Stimulated activated effector memory CD8-positive, alpha-beta T cell treated with anti-CD3 and anti-CD28 coated beads, Interleukin-12 subunit alpha, Interleukin-12 subunit beta, amount 100 ng/mL, for 72 hours (primary cell): ENCODE measurements around the gene POLD3.
"Not testable (repeated sequence)": the region's sequence is repeated elsewhere in the genome, so short reads cannot be mapped to it uniquely, and the experiment has no call there.

Source experiments
- ATAC-seq: fragments of 150-1000 bp; cut with Tn5 transposase; 2 replicates; pipeline ENCODE4 v1.10.0; 2021
- DNase-seq, 2 donors: peaks; one replicate each; pipeline ENCODE4 v3.0.0; 2021 to 2022; ENCODE audit warnings: low spot score in 2 of 2
- H3K27ac Mint-ChIP-seq: one replicate; pipeline ENCODE4 v1.8.0; 2022; ENCODE audit warnings: mild to moderate bottlenecking, mixed read lengths
- H3K36me3 Mint-ChIP-seq: one replicate; pipeline ENCODE4 v1.8.0; 2022; ENCODE audit warnings: mild to moderate bottlenecking, mixed read lengths
- H3K4me1 Mint-ChIP-seq: one replicate; pipeline ENCODE4 v1.8.0; 2022; ENCODE audit warnings: mixed read lengths
- H3K4me3 Mint-ChIP-seq: one replicate; pipeline ENCODE4 v1.8.0; 2022; ENCODE audit warnings: mild to moderate bottlenecking, mixed read lengths
- H3K9me3 Mint-ChIP-seq: one replicate; pipeline ENCODE4 v1.8.0; 2022; ENCODE audit warnings: mixed read lengths

POLD3 gene

GRCh38 chr11:74642912-74643311 is 50.5 kb downstream of the POLD3 start:
- no peak overlapping the region for H3K27ac Mint-ChIP-seq
- peaks cover 49% of the 10 kb centered on the region for H3K36me3 Mint-ChIP-seq
- no peaks in the 10 kb centered on the region for H3K4me1 Mint-ChIP-seq
- no peak for DNase-seq
- H3K4me3 Mint-ChIP-seq = no peak overlapping the region
- no peak for ATAC-seq
- no peaks in the 10 kb centered on the region for H3K9me3 Mint-ChIP-seq

GRCh38 chr11:74644081-74644480 is 51.7 kb downstream of the POLD3 start:
- no peak overlapping the region for H3K27ac Mint-ChIP-seq
- no peaks in the 10 kb centered on the region for H3K9me3 Mint-ChIP-seq
- DNase-seq = no peak
- peaks cover 38% of the 10 kb centered on the region for H3K36me3 Mint-ChIP-seq
- ATAC-seq = no peak
- H3K4me1 Mint-ChIP-seq = no peaks in the 10 kb centered on the region
- no peak overlapping the region for H3K4me3 Mint-ChIP-seq

GRCh38 chr11:74646215-74646614 is 53.8 kb downstream of the POLD3 start:
- ATAC-seq (no peak), DNase-seq (no peak)
- H3K4me1 Mint-ChIP-seq = no peaks in the 10 kb centered on the region
- H3K4me3 Mint-ChIP-seq = no peak overlapping the region
- peaks cover 16% of the 10 kb centered on the region for H3K36me3 Mint-ChIP-seq
- H3K27ac Mint-ChIP-seq = no peak overlapping the region
- no peaks in the 10 kb centered on the region for H3K9me3 Mint-ChIP-seq

GRCh38 chr11:74646954-74647353 is 54.6 kb downstream of the POLD3 start:
- no peaks in the 10 kb centered on the region for H3K9me3 Mint-ChIP-seq
- no peak overlapping the region for H3K27ac Mint-ChIP-seq
- ATAC-seq (no peak), DNase-seq (no peak)
- no peak overlapping the region for H3K4me3 Mint-ChIP-seq
- peaks cover 9% of the 10 kb centered on the region for H3K36me3 Mint-ChIP-seq
- H3K4me1 Mint-ChIP-seq = no peaks in the 10 kb centered on the region

- H3K36me3 Mint-ChIP-seq = peaks cover 4% of the 10 kb centered on the region
- ATAC-seq = no peak
- no peaks in the 10 kb centered on the region for H3K9me3 Mint-ChIP-seq
- no peaks in the 10 kb centered on the region for H3K4me1 Mint-ChIP-seq
- no peak overlapping the region for H3K27ac Mint-ChIP-seq
- no peak for DNase-seq
- no peak overlapping the region for H3K4me3 Mint-ChIP-seq
Measured at GRCh38 chr11:74647404-74647803, 55.0 kb downstream of the POLD3 start.

GRCh38 chr11:74647831-74648230 is 55.4 kb downstream of the POLD3 start:
- no peak for DNase-seq
- no peak overlapping the region for H3K4me3 Mint-ChIP-seq
- H3K27ac Mint-ChIP-seq = no peak overlapping the region
- peaks cover under 1% of the 10 kb centered on the region for H3K36me3 Mint-ChIP-seq
- no peaks in the 10 kb centered on the region for H3K4me1 Mint-ChIP-seq
- no peak for ATAC-seq
- no peaks in the 10 kb centered on the region for H3K9me3 Mint-ChIP-seq

- H3K4me1 Mint-ChIP-seq = no peaks in the 10 kb centered on the region
- H3K4me3 Mint-ChIP-seq = no peak overlapping the region
- ATAC-seq = no peak
- no peak for DNase-seq
- no peak overlapping the region for H3K27ac Mint-ChIP-seq
- H3K36me3 Mint-ChIP-seq = no peaks in the 10 kb centered on the region
- no peaks in the 10 kb centered on the region for H3K9me3 Mint-ChIP-seq
Measured at GRCh38 chr11:74648894-74649293, 56.5 kb downstream of the POLD3 start.

- no peaks in the 10 kb centered on the region for H3K9me3 Mint-ChIP-seq
- ATAC-seq (no peak), DNase-seq (no peak)
- H3K36me3 Mint-ChIP-seq = no peaks in the 10 kb centered on the region
- H3K4me1 Mint-ChIP-seq = no peaks in the 10 kb centered on the region
- H3K27ac Mint-ChIP-seq = no peak overlapping the region
- H3K4me3 Mint-ChIP-seq = no peak overlapping the region
Measured at GRCh38 chr11:74650498-74650897, 58.1 kb downstream of the POLD3 start.

- H3K27ac Mint-ChIP-seq = no peak overlapping the region
- no peak overlapping the region for H3K4me3 Mint-ChIP-seq
- H3K36me3 Mint-ChIP-seq = no peaks in the 10 kb centered on the region
- ATAC-seq = no peak
- H3K9me3 Mint-ChIP-seq = no peaks in the 10 kb centered on the region
- no peak for DNase-seq
- no peaks in the 10 kb centered on the region for H3K4me1 Mint-ChIP-seq
Measured at GRCh38 chr11:74654976-74655375, 62.6 kb downstream of the POLD3 start.

- DNase-seq, H3K27ac Mint-ChIP-seq, H3K9me3 Mint-ChIP-seq, ATAC-seq, H3K4me3 Mint-ChIP-seq, H3K36me3 Mint-ChIP-seq, H3K4me1 Mint-ChIP-seq: not testable (repeated sequence)
Measured at GRCh38 chr11:74659124-74659523, 66.7 kb downstream of the POLD3 start.

GRCh38 chr11:74662487-74663103 is 70.2 kb downstream of the POLD3 start:
- Mint-ChIP-seq H3K27ac (no peak overlapping the region), H3K4me1 (no peaks in the 10 kb centered on the region), H3K4me3 (no peak overlapping the region), H3K9me3 (peaks cover 7% of the 10 kb centered on the region), H3K36me3 (no peaks in the 10 kb centered on the region)
- DNase-seq (no peak), ATAC-seq (no peak)

GRCh38 chr11:74663315-74663714 is 70.9 kb downstream of the POLD3 start:
- Mint-ChIP-seq H3K36me3 (no peaks in the 10 kb centered on the region), H3K27ac (no peak overlapping the region), H3K4me3 (no peak overlapping the region), H3K9me3 (peaks cover 7% of the 10 kb centered on the region), H3K4me1 (no peaks in the 10 kb centered on the region)
- ATAC-seq = no peak
- no peak for DNase-seq

GRCh38 chr11:74669211-74670160 is 77.1 kb downstream of the POLD3 start:
- ATAC-seq (no peak), DNase-seq (no peak)
- Mint-ChIP-seq H3K9me3 (no peaks in the 10 kb centered on the region), H3K36me3 (no peaks in the 10 kb centered on the region), H3K27ac (no peak overlapping the region), H3K4me1 (no peaks in the 10 kb centered on the region), H3K4me3 (no peak overlapping the region)

- ATAC-seq (no peak), DNase-seq (no peak)
- no peak overlapping the region for H3K4me3 Mint-ChIP-seq
- H3K36me3 Mint-ChIP-seq = no peaks in the 10 kb centered on the region
- no peak overlapping the region for H3K27ac Mint-ChIP-seq
- H3K9me3 Mint-ChIP-seq = no peaks in the 10 kb centered on the region
- H3K4me1 Mint-ChIP-seq = no peaks in the 10 kb centered on the region
Measured at GRCh38 chr11:74670171-74670570, 77.8 kb downstream of the POLD3 start.

- Mint-ChIP-seq H3K4me1 (no peaks in the 10 kb centered on the region), H3K9me3 (no peaks in the 10 kb centered on the region), H3K27ac (no peak overlapping the region), H3K4me3 (no peak overlapping the region), H3K36me3 (no peaks in the 10 kb centered on the region)
- DNase-seq (no peak), ATAC-seq (no peak)
Measured at GRCh38 chr11:74671520-74672196, 79.3 kb downstream of the POLD3 start.
